Neural progenitor cell (in vitro differentiated cells): ENCODE measurements around the gene TGFBR2. TPM values are rescaled to one million over a fixed set of nuclear protein-coding genes. Genes with fewer than 3 reads are reported as not detected.

ENCODE experiments used
- DNase-seq: peaks from one replicate; pipeline ENCODE4 v3.0.0-alpha.2; 2016; ENCODE audit warnings: low spot score
- H2AFZ ChIP-seq: fragments of 200-600 bp; sonication (generic); replicated peaks from 2 replicates; pipeline ENCODE4 v1.6.1; 2016; ENCODE audit warnings: antibody characterized with exemption
- H3F3A ChIP-seq: fragments of 200-600 bp; sonication (generic); 2 replicates; pipeline ENCODE4 v1.6.1; 2016; ENCODE audit warnings: antibody characterized with exemption, low read depth
- H3K27ac ChIP-seq: fragments of 200-600 bp; sonication (generic); 2 replicates; pipeline ENCODE4 v1.5.1; 2016; ENCODE audit warnings: mild to moderate bottlenecking
- H3K27me3 ChIP-seq: fragments of 200-600 bp; sonication (generic); 2 replicates; pipeline ENCODE4 v1.6.1; 2016; ENCODE audit warnings: mild to moderate bottlenecking, moderate library complexity
- H3K36me3 ChIP-seq: fragments of 200-600 bp; sonication (generic); 2 replicates; pipeline ENCODE4 v1.5.1; 2016
- H3K4me1 ChIP-seq: fragments of 200-600 bp; sonication (generic); 2 replicates; pipeline ENCODE4 v1.6.1; 2016; ENCODE audit warnings: mixed run types
- H3K4me2 ChIP-seq: fragments of 200-600 bp; sonication (generic); 2 replicates; pipeline ENCODE4 v1.6.1; 2016
- H3K4me3 ChIP-seq: fragments of 200-600 bp; sonication (generic); 2 replicates; pipeline ENCODE4 v1.5.1; 2016
- H3K79me2 ChIP-seq: fragments of 200-600 bp; sonication (generic); 2 replicates; pipeline ENCODE4 v1.6.1; 2016; ENCODE audit warnings: low read depth
- H3K9ac ChIP-seq: fragments of 200-600 bp; sonication (generic); 2 replicates; pipeline ENCODE4 v1.6.1; 2016
- H3K9me3 ChIP-seq: fragments of 200-600 bp; sonication (generic); 2 replicates; pipeline ENCODE4 v1.5.1; 2016; ENCODE audit warnings: low read depth
- H4K20me1 ChIP-seq: fragments of 200-600 bp; sonication (generic); 2 replicates; pipeline ENCODE4 v1.6.1; 2016; ENCODE audit warnings: low read depth
- H3K27ac Mint-ChIP-seq: 3 replicates; pipeline ENCODE4 v1.8.0; 2021; ENCODE audit warnings: mixed read lengths
- H3K27me3 Mint-ChIP-seq: 2 replicates; pipeline ENCODE4 v1.8.0; 2022; ENCODE audit warnings: low read depth, mild to moderate bottlenecking, inconsistent platforms, moderate library complexity, mixed read lengths; ENCODE audit not compliant: insufficient read depth
- H3K36me3 Mint-ChIP-seq: 3 replicates; pipeline ENCODE4 v1.8.0; 2021; ENCODE audit warnings: mixed read lengths
- H3K4me1 Mint-ChIP-seq: 3 replicates; pipeline ENCODE4 v1.8.0; 2021; ENCODE audit warnings: mixed read lengths
- H3K4me3 Mint-ChIP-seq: 3 replicates; pipeline ENCODE4 v1.8.0; 2021; ENCODE audit warnings: mild to moderate bottlenecking, moderate library complexity, mixed read lengths
- H3K9me3 Mint-ChIP-seq: 3 replicates; pipeline ENCODE4 v1.8.0; 2020; ENCODE audit warnings: mixed read lengths
- EZH2 ChIP-seq: fragments of 200-600 bp; sonication (generic); IDR thresholded peaks from 2 replicates; pipeline ENCODE4 v1.6.1; 2017; ENCODE audit warnings: antibody characterized with exemption, mild to moderate bottlenecking, moderate library complexity
- EZH2phosphoT487 ChIP-seq: fragments of 200-600 bp; sonication (generic); IDR thresholded peaks from 2 replicates; pipeline ENCODE4 v1.6.1; 2017; ENCODE audit warnings: antibody characterized with exemption
- total RNA-seq: library from RNA; depleted of rRNA; stranded (reverse); fragments of >200 nt; gene quantifications from 2 replicates; pipeline ENCODE4 v1.2.3, GENCODE V29; 2015; ENCODE audit warnings: low replicate concordance
- TF ChIP-seq, protein P1 (sequence below): fragments of 200-600 bp; sonication (generic); IDR thresholded peaks from 2 replicates; pipeline ENCODE4 v1.5.1; 2017; ENCODE audit warnings: antibody characterized with exemption, mild to moderate bottlenecking

TGFBR2 gene
- total RNA-seq, 1 donor from 2014 or later = 7.3 TPM

DNA sequence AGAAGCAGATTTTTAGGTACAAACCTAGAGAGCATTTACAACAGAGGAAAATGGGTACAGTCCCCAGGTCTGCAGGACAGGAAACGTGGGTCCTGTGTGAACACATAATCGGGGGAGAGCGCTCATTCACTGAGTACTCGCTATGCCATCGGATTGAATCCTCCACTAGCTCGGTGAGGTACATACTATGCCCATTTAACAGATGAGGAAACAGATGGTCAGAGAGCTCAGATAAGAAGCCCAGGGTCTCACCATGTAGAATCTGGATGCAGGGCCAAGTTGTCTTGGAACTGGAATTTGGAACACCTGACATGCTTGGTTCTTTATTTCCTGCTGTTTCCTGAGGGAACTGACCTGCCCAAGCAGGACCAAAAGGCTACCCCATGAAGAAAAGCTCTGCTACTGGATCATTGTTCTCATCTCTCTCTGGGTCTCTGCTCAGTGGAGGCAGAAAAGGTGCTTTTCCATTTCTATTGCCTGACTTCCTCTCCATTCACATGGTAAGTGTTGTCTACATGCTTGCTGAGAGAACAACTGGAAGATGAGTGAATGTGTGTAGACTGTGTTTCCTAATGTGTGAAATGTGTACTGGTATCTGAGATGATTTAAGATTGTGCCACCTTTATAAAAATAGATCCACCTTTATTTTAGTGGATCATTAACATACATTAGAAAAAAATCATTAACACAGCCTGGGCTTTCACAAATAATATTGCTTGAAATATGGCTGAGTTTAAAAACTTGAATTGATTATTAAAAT is 89.1 kb downstream of the TGFBR2 start:
- Histone ChIP-seq H3K4me3 (no peak overlapping the region), H3F3A (no peaks in the 10 kb centered on the region), H3K4me1 (peaks cover 3% of the 10 kb centered on the region), H2AFZ (no peak overlapping the region), H3K9ac (no peak overlapping the region), H3K9me3 (no peaks in the 10 kb centered on the region), H3K79me2 (no peaks in the 10 kb centered on the region), H3K27ac (no peak overlapping the region), H4K20me1 (no peaks in the 10 kb centered on the region), H3K4me2 (no peak overlapping the region), H3K27me3 (no peaks in the 10 kb centered on the region), H3K36me3 (no peaks in the 10 kb centered on the region)
- Mint-ChIP-seq H3K27me3 (peaks cover 2% of the 10 kb centered on the region), H3K9me3 (no peaks in the 10 kb centered on the region), H3K27ac (no peak overlapping the region), H3K4me3 (no peak overlapping the region), H3K36me3 (peaks cover 19% of the 10 kb centered on the region), H3K4me1 (peaks cover 12% of the 10 kb centered on the region)
- no peak for DNase-seq
- TF ChIP-seq EZH2 = no peak
- TF ChIP-seq EZH2phosphoT487 = no peak
- TF ChIP-seq, protein P1, sequence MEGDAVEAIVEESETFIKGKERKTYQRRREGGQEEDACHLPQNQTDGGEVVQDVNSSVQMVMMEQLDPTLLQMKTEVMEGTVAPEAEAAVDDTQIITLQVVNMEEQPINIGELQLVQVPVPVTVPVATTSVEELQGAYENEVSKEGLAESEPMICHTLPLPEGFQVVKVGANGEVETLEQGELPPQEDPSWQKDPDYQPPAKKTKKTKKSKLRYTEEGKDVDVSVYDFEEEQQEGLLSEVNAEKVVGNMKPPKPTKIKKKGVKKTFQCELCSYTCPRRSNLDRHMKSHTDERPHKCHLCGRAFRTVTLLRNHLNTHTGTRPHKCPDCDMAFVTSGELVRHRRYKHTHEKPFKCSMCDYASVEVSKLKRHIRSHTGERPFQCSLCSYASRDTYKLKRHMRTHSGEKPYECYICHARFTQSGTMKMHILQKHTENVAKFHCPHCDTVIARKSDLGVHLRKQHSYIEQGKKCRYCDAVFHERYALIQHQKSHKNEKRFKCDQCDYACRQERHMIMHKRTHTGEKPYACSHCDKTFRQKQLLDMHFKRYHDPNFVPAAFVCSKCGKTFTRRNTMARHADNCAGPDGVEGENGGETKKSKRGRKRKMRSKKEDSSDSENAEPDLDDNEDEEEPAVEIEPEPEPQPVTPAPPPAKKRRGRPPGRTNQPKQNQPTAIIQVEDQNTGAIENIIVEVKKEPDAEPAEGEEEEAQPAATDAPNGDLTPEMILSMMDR = no peak

DNA sequence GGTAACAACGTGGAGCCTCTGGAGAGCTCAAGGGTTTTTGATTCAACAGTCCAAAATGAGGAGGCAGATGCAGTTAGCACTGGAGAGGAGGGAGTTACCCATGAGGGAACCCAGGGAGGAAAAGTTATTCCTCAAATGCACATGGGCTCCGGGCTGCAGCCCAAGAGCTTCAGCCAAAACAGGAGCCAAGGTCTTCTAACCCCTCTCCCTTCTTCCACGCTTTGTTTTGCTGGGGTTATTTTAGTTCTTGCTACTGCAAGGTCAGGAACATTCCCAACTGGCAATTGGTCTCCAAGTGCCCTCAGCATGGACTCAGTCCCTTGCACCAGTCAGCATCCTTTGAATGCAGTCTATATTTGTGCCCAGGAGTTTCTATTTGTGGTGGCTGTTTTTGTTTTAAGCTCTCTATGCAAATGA is 90.0 kb downstream of the TGFBR2 start:
- Mint-ChIP-seq H3K4me3 (no peak overlapping the region), H3K27ac (no peak overlapping the region)

DNA sequence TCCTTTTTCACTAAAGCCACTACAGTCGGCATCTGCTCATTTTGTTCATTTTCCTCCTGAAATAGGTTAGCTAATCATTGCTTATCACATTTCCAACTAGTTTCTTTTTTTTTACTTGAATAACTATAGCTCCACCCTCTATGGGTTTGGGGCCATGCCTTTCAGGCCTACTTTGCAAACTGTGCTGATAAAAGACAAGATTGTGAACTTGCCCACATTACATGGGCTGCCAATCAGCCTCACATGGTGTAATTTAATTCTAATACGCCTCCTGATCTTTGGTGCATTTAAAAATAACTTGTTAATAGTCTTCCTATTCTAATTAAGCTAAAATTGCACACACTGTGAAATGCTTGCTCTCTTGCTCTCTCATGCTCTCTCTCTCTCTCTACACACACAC is 90.5 kb downstream of the TGFBR2 start:
- Histone ChIP-seq H3K9me3 (no peaks in the 10 kb centered on the region), H4K20me1 (no peaks in the 10 kb centered on the region), H3K27ac (no peak overlapping the region), H3F3A (no peaks in the 10 kb centered on the region), H3K36me3 (no peaks in the 10 kb centered on the region), H3K9ac (no peak overlapping the region), H2AFZ (no peak overlapping the region), H3K27me3 (no peaks in the 10 kb centered on the region), H3K4me3 (no peak overlapping the region), H3K79me2 (no peaks in the 10 kb centered on the region), H3K4me2 (no peak overlapping the region), H3K4me1 (peaks cover 3% of the 10 kb centered on the region)
- no peak for TF ChIP-seq EZH2phosphoT487
- TF ChIP-seq, protein P1 = no peak
- TF ChIP-seq EZH2 = no peak
- no peaks in the 10 kb centered on the region for H3K9me3 Mint-ChIP-seq
- H3K27ac Mint-ChIP-seq = no peak overlapping the region
- peaks cover 5% of the 10 kb centered on the region for H3K4me1 Mint-ChIP-seq
- H3K4me3 Mint-ChIP-seq = no peak overlapping the region
- H3K36me3 Mint-ChIP-seq = peaks cover 13% of the 10 kb centered on the region
- no peak for DNase-seq
- H3K27me3 Mint-ChIP-seq = no peaks in the 10 kb centered on the region

More for the DNA sequence above, 90.0 kb downstream of the TGFBR2 start:
- Histone ChIP-seq H3K9ac (no peak overlapping the region), H4K20me1 (no peaks in the 10 kb centered on the region), H3K4me3 (no peak overlapping the region), H3K27ac (no peak overlapping the region), H3K79me2 (no peaks in the 10 kb centered on the region), H3K4me2 (no peak overlapping the region), H3K27me3 (no peaks in the 10 kb centered on the region), H3K9me3 (no peaks in the 10 kb centered on the region), H2AFZ (no peak overlapping the region), H3K36me3 (no peaks in the 10 kb centered on the region), H3F3A (no peaks in the 10 kb centered on the region), H3K4me1 (peaks cover 3% of the 10 kb centered on the region)
- Mint-ChIP-seq H3K9me3 (no peaks in the 10 kb centered on the region), H3K36me3 (peaks cover 13% of the 10 kb centered on the region), H3K27me3 (no peaks in the 10 kb centered on the region), H3K4me1 (peaks cover 5% of the 10 kb centered on the region)
- TF ChIP-seq EZH2 = no peak
- TF ChIP-seq, protein P1 = no peak
- no peak for TF ChIP-seq EZH2phosphoT487
- DNase-seq = no peak
